Pancreas (tissue), 10 donors: ENCODE results near the gene ID2. TPM values are rescaled to one million over a fixed set of nuclear protein-coding genes. Genes with fewer than 3 reads are reported as not detected.

Experiments
- ATAC-seq, 4 donors: fragments of 200-7000 bp; cut with Tn5 transposase; one replicate each; pipeline versions ENCODE4 v1.8.0 to v1.9.1; 2020; ENCODE audit warnings: mild to moderate bottlenecking in 4 of 4, moderate library complexity in 4 of 4
- DNase-seq, 6 donors: peaks; one replicate each; pipeline ENCODE4 v3.0.0-alpha.2; 2020
- FAIRE-seq: peaks from 2 replicates; lab custom pipeline; 2012; peaks lifted over from hg19 to GRCh38; lab: Jason Lieb, UNC
- H3K27ac ChIP-seq, 4 donors: fragments of 200-600 bp; sonication (generic); 1 replicate in 3 of 4; 2 replicates in 1 of 4; pipeline versions ENCODE4 v1.5.0 to v1.8.0; 2020
- H3K27me3 ChIP-seq, 4 donors: fragments of 200-600 bp; one replicate each; pipeline ENCODE4 v1.8.0; 2021
- H3K36me3 ChIP-seq, 3 donors: fragments of 200-600 bp; sonication (generic) in 1 of 3; one replicate each; pipeline versions ENCODE4 v1.5.0 to v1.8.0; 2020 to 2021
- H3K4me1 ChIP-seq, 3 donors: fragments of 200-600 bp; one replicate each; pipeline ENCODE4 v1.8.0; 2021
- H3K4me3 ChIP-seq, 4 donors: fragments of 200-600 bp; sonication (generic) in 2 of 4; one replicate each; pipeline versions ENCODE4 v1.5.0 to v1.8.0; 2020 to 2021
- H3K9me3 ChIP-seq, 4 donors: fragments of 200-600 bp; one replicate each; pipeline ENCODE4 v1.8.0; 2021
- CTCF ChIP-seq, 4 donors: fragments of 200-600 bp; sonication (generic) in 3 of 4; IDR thresholded peaks; one replicate each; pipeline versions ENCODE4 v1.5.0 to v1.8.0; 2021; ENCODE audit warnings: antibody characterized with exemption in 4 of 4
- WGBS, 2 donors: extraction: QIAGEN DNeasy Blood & Tissue Kit; methylation state at CpG; one replicate each; pipeline ENCODE4 v1.1.7; 2013; 5-methylcytosine and 5-hydroxymethylcytosine counted together
- intact Hi-C, 3 donors: fragments of 100-400 bp; cut with DNase I; formaldehyde crosslinking; loops; one replicate each; pipeline versions ENCODE4 v1.11.1 to v1.14.2; 2022
- polyA plus RNA-seq, 2 donors: library from polyadenylated mRNA; stranded (reverse); fragments of 200-250 nt; gene quantifications; one replicate each; pipeline ENCODE4 v1.2.3, GENCODE V29; 2013
- total RNA-seq, 6 donors: library from RNA; stranded (reverse); fragmentation: NEBNext Ultra II Directional in 4 of 6; extraction: Animal tissue kit (Norgen Biotek cat#: 25700) in 4 of 6; gene quantifications; one replicate each; pipeline versions ENCODE4 v1.2.1 to v1.2.4, GENCODE V29; 2021 to 2023
- donor health status: healthy with polysubstance abuse.
- donor health status: DM: no; HTN: no; CAD: no; lungs with moderate emphysema.
- donor health status: DM: no; HTN: no; CAD: no.
- donor health status: control.
- donor health status: control.
- donor health status: Bipolar disorder and iron deficiency.
- donor health status: DM: yes; HTN: yes; CAD: no.
- donor health status: DM: no; HTN: no; CAD: no.
- donor health status: DM: no; HTN: no; CAD: no.
- donor health status: DM: yes; HTN: yes; CAD: no.

The ID2 gene
- total and polyA plus RNA-seq, 8 donors = 19.3 to 135 (median 30.1) TPM

GRCh38 chr2:8692783-8693156 is 10.9 kb downstream of the ID2 start:
- DNase-seq (no peak), ATAC-seq (no peak), FAIRE-seq (no peak)
- Histone ChIP-seq H3K27ac (no peak overlapping the region), H3K4me3 (peak overlapping the region in 1 of 4 donors; percentile 31), H3K4me1 (no peaks in the 10 kb centered on the region), H3K36me3 (no peaks in the 10 kb centered on the region), H3K9me3 (no peaks in the 10 kb centered on the region), H3K27me3 (peaks cover 0 to 4% (median 0%) of the 10 kb centered on the region in 4 donors)
- no peak for TF ChIP-seq CTCF (IDR thresholded peaks at IDR 0.05)
- intact Hi-C loops = loop anchor here in 1 of 3 donors (10.0 kb wide), 1 partner anchor 1268 kb away; no protein-coding TSS in a partner anchor
- WGBS, 2 donors = 35 to 41% methylated on average over 7 of the region's 7 CpGs

- Histone ChIP-seq H3K27me3 (peaks cover 0 to 4% (median 0%) of the 10 kb centered on the region in 4 donors), H3K4me3 (peak overlapping the region in 1 of 4 donors; percentile 31), H3K9me3 (no peaks in the 10 kb centered on the region), H3K36me3 (no peaks in the 10 kb centered on the region), H3K27ac (no peak overlapping the region), H3K4me1 (no peaks in the 10 kb centered on the region)
- peak; percentile 56 to 97 (median 91) for ATAC-seq
- DNase-seq = peak in 3 of 6 donors; percentile 33 to 88 (median 55)
- 14 to 19% methylated on average over 24 to 30 of the region's 30 CpGs for WGBS, 2 donors
- intact Hi-C loops = loop anchor here in 1 of 3 donors (10.0 kb wide), 1 partner anchor 1268 kb away; no protein-coding TSS in a partner anchor
- peak; percentile 24 to 62 (median 59) for TF ChIP-seq CTCF (IDR thresholded peaks at IDR 0.05)
- no peak for FAIRE-seq
Observed at GRCh38 chr2:8693157-8693821, 11.4 kb downstream of the ID2 start.

- no peak for ATAC-seq
- Histone ChIP-seq H3K9me3 (no peaks in the 10 kb centered on the region), H3K36me3 (no peaks in the 10 kb centered on the region), H3K4me3 (no peak overlapping the region), H3K27me3 (peaks cover 0 to 4% (median 0%) of the 10 kb centered on the region in 4 donors), H3K27ac (no peak overlapping the region), H3K4me1 (no peaks in the 10 kb centered on the region)
- TF ChIP-seq CTCF (IDR thresholded peaks at IDR 0.05) = no peak
- DNase-seq = no peak
- intact Hi-C loops = loop anchor here in 1 of 3 donors (10.0 kb wide), 1 partner anchor 1270 kb away; no protein-coding TSS in a partner anchor
- FAIRE-seq = no peak
- WGBS, 2 donors = 72 to 73% methylated on average over 8 of the region's 8 CpGs
Observed at GRCh38 chr2:8694737-8695136, 12.9 kb downstream of the ID2 start.

GRCh38 chr2:8697190-8697589 is 15.3 kb downstream of the ID2 start:
- FAIRE-seq = no peak

More at GRCh38 chr2:8697190-8697589, 15.3 kb downstream of the ID2 start:
- no peak overlapping the region for H3K27ac ChIP-seq
- H3K4me1 ChIP-seq = no peaks in the 10 kb centered on the region
- DNase-seq = no peak
- H3K27me3 ChIP-seq = peaks cover 0 to 4% (median 0%) of the 10 kb centered on the region in 4 donors
- WGBS, 2 donors = 78 to 89% methylated on average over 5 of the region's 5 CpGs
- H3K36me3 ChIP-seq = no peaks in the 10 kb centered on the region
- no peak overlapping the region for H3K4me3 ChIP-seq
- intact Hi-C loops = loop anchor here in 1 of 3 donors (10.0 kb wide), 1 partner anchor 1272 kb away; no protein-coding TSS in a partner anchor
- TF ChIP-seq CTCF (IDR thresholded peaks at IDR 0.05) = no peak
- ATAC-seq = no peak
- no peaks in the 10 kb centered on the region for H3K9me3 ChIP-seq
